H9 (cell line): ENCODE measurements around the gene COL27A1. TPM values are rescaled to one million over a fixed set of nuclear protein-coding genes. Genes with fewer than 3 reads are reported as not detected.

ENCODE experiments used
- DNase-seq: peaks from one replicate; pipeline ENCODE4 v3.0.0-alpha.2; 2017
- H2AFZ ChIP-seq: one replicate; pipeline ENCODE4 v1.6.1; 2013; ENCODE audit warnings: mild to moderate bottlenecking, low read length, control low read depth, moderate library complexity
- H2AK5ac ChIP-seq: 2 replicates; pipeline ENCODE4 v1.6.1; 2013; ENCODE audit warnings: low read length, control low read depth, mixed read lengths; ENCODE audit not compliant: insufficient read length
- H2BK120ac ChIP-seq: one replicate; pipeline ENCODE4 v1.6.1; 2013; ENCODE audit warnings: low read depth, mild to moderate bottlenecking, low read length, control low read depth, inconsistent platforms; ENCODE audit not compliant: poor library complexity, severe bottlenecking
- H2BK12ac ChIP-seq: 2 replicates; pipeline ENCODE4 v1.6.1; 2013; ENCODE audit warnings: low read length, control low read depth, mixed read lengths, low read depth; ENCODE audit not compliant: insufficient read length
- H2BK15ac ChIP-seq: 2 replicates; pipeline ENCODE4 v1.6.1; 2013; ENCODE audit warnings: low read depth, low read length, control low read depth
- H2BK20ac ChIP-seq: one replicate; pipeline ENCODE4 v1.6.1; 2013; ENCODE audit warnings: low read depth, mild to moderate bottlenecking, low read length, control low read depth, inconsistent platforms; ENCODE audit not compliant: poor library complexity, severe bottlenecking
- H2BK5ac ChIP-seq: 2 replicates; pipeline ENCODE4 v1.6.1; 2013; ENCODE audit warnings: low read length, control low read depth, mixed read lengths; ENCODE audit not compliant: insufficient read length
- H3K14ac ChIP-seq: 2 replicates; pipeline ENCODE4 v1.6.1; 2013; ENCODE audit warnings: low read length, control low read depth; ENCODE audit not compliant: insufficient read depth
- H3K18ac ChIP-seq: 2 replicates; pipeline ENCODE4 v1.6.1; 2013; ENCODE audit warnings: low read depth, mild to moderate bottlenecking, mixed read lengths, low read length, control low read depth; ENCODE audit not compliant: insufficient read length
- H3K23ac ChIP-seq: 2 replicates; pipeline ENCODE4 v1.6.1; 2013; ENCODE audit warnings: low read length, control low read depth, mixed read lengths, low read depth; ENCODE audit not compliant: insufficient read length
- H3K23me2 ChIP-seq: 2 replicates; pipeline ENCODE4 v1.6.1; 2013; ENCODE audit warnings: low read depth, mild to moderate bottlenecking, mixed read lengths, low read length, control low read depth; ENCODE audit not compliant: insufficient read length, poor library complexity, severe bottlenecking
- H3K27ac ChIP-seq: 2 replicates; pipeline ENCODE4 v1.5.1; 2013; ENCODE audit warnings: low read length, control low read depth, mixed read lengths, low read depth; ENCODE audit not compliant: insufficient read length
- H3K27me3 ChIP-seq: 2 replicates; pipeline ENCODE4 v1.6.1; 2013; ENCODE audit warnings: low read length, control low read depth, inconsistent platforms; ENCODE audit not compliant: insufficient read depth
- H3K4ac ChIP-seq: 2 replicates; pipeline ENCODE4 v1.6.1; 2013; ENCODE audit warnings: low read depth, mild to moderate bottlenecking, control low read depth, inconsistent platforms, low read length, moderate library complexity
- H3K4me1 ChIP-seq: 2 replicates; pipeline ENCODE4 v1.6.1; 2013; ENCODE audit warnings: low read length, control low read depth, inconsistent platforms; ENCODE audit not compliant: insufficient read depth
- H3K4me2 ChIP-seq: 2 replicates; pipeline ENCODE4 v1.6.1; 2013; ENCODE audit warnings: low read length, control low read depth, mixed read lengths; ENCODE audit not compliant: insufficient read length, insufficient read depth
- H3K56ac ChIP-seq: 2 replicates; pipeline ENCODE4 v1.6.1; 2013; ENCODE audit warnings: low read depth, mild to moderate bottlenecking, mixed read lengths, low read length, control low read depth; ENCODE audit not compliant: insufficient read length
- H3K79me1 ChIP-seq: 2 replicates; pipeline ENCODE4 v1.6.1; 2013; ENCODE audit warnings: low read depth, mild to moderate bottlenecking, moderate library complexity, low read length, control low read depth, inconsistent platforms; ENCODE audit not compliant: insufficient read depth, poor library complexity, severe bottlenecking
- H3K79me2 ChIP-seq: 2 replicates; pipeline ENCODE4 v1.6.1; 2013; ENCODE audit warnings: low read length, control low read depth, inconsistent platforms; ENCODE audit not compliant: insufficient read depth
- H3K9ac ChIP-seq: 2 replicates; pipeline ENCODE4 v1.6.1; 2013; ENCODE audit warnings: low read length, control low read depth, mixed read lengths; ENCODE audit not compliant: insufficient read length; ENCODE audit errors: extremely low read depth
- H3K9me3 ChIP-seq: one replicate; pipeline ENCODE4 v1.6.1; 2013; ENCODE audit warnings: low read depth, low read length, inconsistent platforms; ENCODE audit not compliant: control insufficient read depth
- H3T11ph ChIP-seq: one replicate; pipeline ENCODE4 v1.6.1; 2013; ENCODE audit warnings: mild to moderate bottlenecking, low read length, control low read depth, inconsistent platforms
- H4K20me1 ChIP-seq: one replicate; pipeline ENCODE4 v1.6.1; 2013; ENCODE audit not compliant: control insufficient read depth, insufficient read length, insufficient read depth
- H4K5ac ChIP-seq: 2 replicates; pipeline ENCODE4 v1.6.1; 2013; ENCODE audit warnings: low read depth, mild to moderate bottlenecking, mixed read lengths, low read length, control low read depth; ENCODE audit not compliant: insufficient read length
- H4K8ac ChIP-seq: replicated peaks from 2 replicates; pipeline ENCODE4 v1.6.1; 2013; ENCODE audit warnings: low read length, control low read depth, mixed read lengths, low read depth; ENCODE audit not compliant: insufficient read length
- H4K91ac ChIP-seq: 2 replicates; pipeline ENCODE4 v1.6.1; 2013; ENCODE audit warnings: low read depth, mild to moderate bottlenecking, moderate library complexity, mixed read lengths, low read length, control low read depth; ENCODE audit not compliant: insufficient read length
- H3K27ac Mint-ChIP-seq, 3 experiments: 2 replicates in 2 of 3; 3 replicates in 1 of 3; pipeline ENCODE4 v1.8.0; 2020 to 2021; ENCODE audit warnings: mixed read lengths in 3 of 3, mild to moderate bottlenecking in 1 of 3, moderate library complexity in 1 of 3
- H3K27me3 Mint-ChIP-seq: 2 replicates; pipeline ENCODE4 v1.8.0; 2021; ENCODE audit warnings: low read depth, mild to moderate bottlenecking, moderate library complexity, mixed read lengths
- H3K36me3 Mint-ChIP-seq, 3 experiments: 2 replicates in 2 of 3; 3 replicates in 1 of 3; pipeline ENCODE4 v1.8.0; 2020 to 2021; ENCODE audit warnings: low read depth in 3 of 3, mixed read lengths in 3 of 3; ENCODE audit not compliant: insufficient read depth in 1 of 3
- H3K4me1 Mint-ChIP-seq, 2 experiments: 2 replicates each; pipeline ENCODE4 v1.8.0; 2020; ENCODE audit warnings: mixed read lengths in 2 of 2
- H3K4me3 Mint-ChIP-seq, 2 experiments: 2 replicates in 1 of 2; 3 replicates in 1 of 2; pipeline ENCODE4 v1.8.0; 2020 to 2021; ENCODE audit warnings: mild to moderate bottlenecking in 2 of 2, mixed read lengths in 2 of 2, moderate library complexity in 1 of 2
- H3K9me3 Mint-ChIP-seq, 2 experiments: 2 replicates in 1 of 2; 3 replicates in 1 of 2; pipeline ENCODE4 v1.8.0; 2020; ENCODE audit warnings: mild to moderate bottlenecking in 2 of 2, mixed read lengths in 2 of 2, moderate library complexity in 1 of 2
- CTCF ChIP-seq: fragments of 200-600 bp; sonication (generic); conservative IDR thresholded peaks from 3 replicates; pipeline ENCODE4 v1.8.0; 2021; ENCODE audit warnings: antibody characterized with exemption, mild to moderate bottlenecking
- WGBS: extraction: QIAGEN DNeasy Blood & Tissue Kit; methylation state at CpG from one replicate; pipeline ENCODE4 v1.1.7; 2013; ENCODE audit warnings: missing lambda C conversion rate, low lambda C conversion rate, mixed read lengths; ENCODE audit not compliant: insufficient read length; ENCODE audit errors: extremely low coverage; 5-methylcytosine and 5-hydroxymethylcytosine counted together
- total RNA-seq: library from RNA; stranded (reverse); gene quantifications from 2 replicates; pipeline ENCODE4 v1.2.1, GENCODE V29; 2021

COL27A1 gene
- total RNA-seq, 1 experiment from 2014 or later: 17.9 TPM

GRCh38 chr9:114345493-114346065, 190.2 kb downstream of the COL27A1 start:
- no CpG with 5 or more reads among the region's 7 CpGs for WGBS
- Histone ChIP-seq H2AK5ac (no peak overlapping the region), H3K4me2 (no peak overlapping the region), H2BK5ac (no peak overlapping the region), H3K9me3 (no peaks in the 10 kb centered on the region), H3K14ac (no peak overlapping the region), H3K23ac (no peak overlapping the region), H3K56ac (no peak overlapping the region), H2BK120ac (no peak overlapping the region), H4K8ac (no peak overlapping the region), H3T11ph (no peak overlapping the region), H3K79me2 (no peaks in the 10 kb centered on the region), H4K20me1 (no peaks in the 10 kb centered on the region), H3K27ac (no peak overlapping the region), H3K18ac (no peak overlapping the region), H3K27me3 (no peaks in the 10 kb centered on the region), H3K23me2 (no peaks in the 10 kb centered on the region), H3K9ac (no peak overlapping the region), H4K5ac (no peak overlapping the region), H3K4ac (no peak overlapping the region), H3K4me1 (peaks cover 4% of the 10 kb centered on the region), H2BK12ac (no peak overlapping the region), H2BK20ac (no peak overlapping the region), H2BK15ac (no peak overlapping the region), H4K91ac (no peak overlapping the region), H3K79me1 (no peaks in the 10 kb centered on the region), H2AFZ (no peak overlapping the region)
- Mint-ChIP-seq H3K27me3 (no peaks in the 10 kb centered on the region; the same call in 1 of the 2 replicates), H3K27ac (no peak overlapping the region), H3K4me1 (peaks cover 14 to 20% of the 10 kb centered on the region in 2 experiments), H3K9me3 (no peaks in the 10 kb centered on the region), H3K36me3 (peaks cover 46 to 83% (median 76%) of the 10 kb centered on the region in 3 experiments), H3K4me3 (no peak overlapping the region)
- TF ChIP-seq CTCF: no peak
- DNase-seq: no peak
